DND-41 (cell line): ENCODE measurements around the gene DSCAML1.

ENCODE experiments used
- EZH2 ChIP-seq: IDR thresholded peaks from 3 replicates; pipeline ENCODE4 v1.6.1; 2012; ENCODE audit warnings: borderline replicate concordance, low read depth, mild to moderate bottlenecking, moderate library complexity, low read length, inconsistent platforms; ENCODE audit not compliant: severe bottlenecking
- TF ChIP-seq, protein P1 (sequence below): IDR thresholded peaks from 2 replicates; pipeline ENCODE4 v1.5.1; 2012; ENCODE audit warnings: borderline replicate concordance, low read length, moderate library complexity, mild to moderate bottlenecking; ENCODE audit not compliant: poor library complexity, severe bottlenecking; ENCODE audit errors: extremely low read depth

DNA sequence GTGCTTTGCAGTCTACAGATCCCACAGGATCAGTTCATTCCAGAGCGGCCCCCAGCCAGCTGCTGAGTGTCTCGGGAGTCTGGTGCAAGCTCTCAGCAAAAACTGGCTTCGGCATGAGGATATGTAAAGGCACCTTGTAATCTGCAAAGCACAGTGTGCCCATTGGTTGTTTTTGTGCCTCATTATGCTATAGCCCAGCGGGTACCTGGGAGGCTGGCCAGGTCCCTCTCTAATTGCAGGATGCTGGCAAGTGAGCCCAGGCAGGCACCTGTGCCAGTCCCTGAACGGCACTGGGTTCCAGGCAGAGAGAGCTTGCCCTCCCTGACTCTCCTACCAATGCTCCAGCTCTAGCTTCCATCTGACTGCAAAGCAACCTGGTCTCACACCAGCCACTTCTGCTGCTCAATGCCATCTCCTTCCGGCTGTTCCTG, 128.7 kb downstream of the DSCAML1 start:
- no peak for TF ChIP-seq EZH2
- TF ChIP-seq, protein P1, sequence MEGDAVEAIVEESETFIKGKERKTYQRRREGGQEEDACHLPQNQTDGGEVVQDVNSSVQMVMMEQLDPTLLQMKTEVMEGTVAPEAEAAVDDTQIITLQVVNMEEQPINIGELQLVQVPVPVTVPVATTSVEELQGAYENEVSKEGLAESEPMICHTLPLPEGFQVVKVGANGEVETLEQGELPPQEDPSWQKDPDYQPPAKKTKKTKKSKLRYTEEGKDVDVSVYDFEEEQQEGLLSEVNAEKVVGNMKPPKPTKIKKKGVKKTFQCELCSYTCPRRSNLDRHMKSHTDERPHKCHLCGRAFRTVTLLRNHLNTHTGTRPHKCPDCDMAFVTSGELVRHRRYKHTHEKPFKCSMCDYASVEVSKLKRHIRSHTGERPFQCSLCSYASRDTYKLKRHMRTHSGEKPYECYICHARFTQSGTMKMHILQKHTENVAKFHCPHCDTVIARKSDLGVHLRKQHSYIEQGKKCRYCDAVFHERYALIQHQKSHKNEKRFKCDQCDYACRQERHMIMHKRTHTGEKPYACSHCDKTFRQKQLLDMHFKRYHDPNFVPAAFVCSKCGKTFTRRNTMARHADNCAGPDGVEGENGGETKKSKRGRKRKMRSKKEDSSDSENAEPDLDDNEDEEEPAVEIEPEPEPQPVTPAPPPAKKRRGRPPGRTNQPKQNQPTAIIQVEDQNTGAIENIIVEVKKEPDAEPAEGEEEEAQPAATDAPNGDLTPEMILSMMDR = no peak
